Tibial artery (tissue), 4 donors: ENCODE data around the gene GTF2IRD2.
"Not testable (repeated sequence)": the region's sequence is repeated elsewhere in the genome, so short reads cannot be mapped to it uniquely, and the experiment has no call there.

ENCODE experiments used
- DNase-seq, 2 donors: peaks; one replicate each; pipeline ENCODE4 v3.0.0-alpha.2; 2019
- H3K27ac ChIP-seq, 2 donors: fragments of 200-600 bp; sonication (generic) in 1 of 2; 1 replicate in 1 of 2; 2 replicates in 1 of 2; pipeline ENCODE4 v1.5.1; 2018 to 2019; ENCODE audit warnings: mild to moderate bottlenecking in 1 of 2
- H3K27me3 ChIP-seq, 2 donors: fragments of 200-600 bp; sonication (generic) in 1 of 2; one replicate each; pipeline versions ENCODE4 v1.5.1 to v1.6.0; 2016 to 2019
- H3K36me3 ChIP-seq, 3 donors: fragments of 200-600 bp; sonication (generic) in 2 of 3; one replicate each; pipeline ENCODE4 v1.5.1; 2016 to 2019; ENCODE audit warnings: mild to moderate bottlenecking in 2 of 3
- H3K4me1 ChIP-seq, 4 donors: fragments of 200-600 bp; sonication (generic) in 2 of 4; 1 replicate in 3 of 4; 2 replicates in 1 of 4; pipeline ENCODE4 v1.5.1; 2016 to 2019
- H3K4me3 ChIP-seq, 2 donors: fragments of 200-600 bp; sonication (generic) in 1 of 2; 1 replicate in 1 of 2; 2 replicates in 1 of 2; pipeline ENCODE4 v1.5.1; 2018 to 2019; ENCODE audit warnings: mild to moderate bottlenecking in 2 of 2
- H3K9me3 ChIP-seq, 3 donors: fragments of 200-600 bp; sonication (generic) in 1 of 3; one replicate each; pipeline ENCODE4 v1.5.1; 2016 to 2019
- intact Hi-C: fragments of 100-400 bp; cut with DNase I; formaldehyde crosslinking; loops from one replicate; pipeline ENCODE4 v1.15.0; 2023; ENCODE audit warnings: low total_unique reads
- TF ChIP-seq, protein P1 (sequence below), 2 experiments: fragments of 200-600 bp in 1 of 2; fragments of 450-650 bp in 1 of 2; IDR thresholded peaks; one replicate each; pipeline ENCODE4 v1.5.1; 2017 to 2019; ENCODE audit warnings: antibody characterized with exemption in 2 of 2, mild to moderate bottlenecking in 1 of 2, moderate library complexity in 1 of 2

GTF2IRD2 gene

DNA sequence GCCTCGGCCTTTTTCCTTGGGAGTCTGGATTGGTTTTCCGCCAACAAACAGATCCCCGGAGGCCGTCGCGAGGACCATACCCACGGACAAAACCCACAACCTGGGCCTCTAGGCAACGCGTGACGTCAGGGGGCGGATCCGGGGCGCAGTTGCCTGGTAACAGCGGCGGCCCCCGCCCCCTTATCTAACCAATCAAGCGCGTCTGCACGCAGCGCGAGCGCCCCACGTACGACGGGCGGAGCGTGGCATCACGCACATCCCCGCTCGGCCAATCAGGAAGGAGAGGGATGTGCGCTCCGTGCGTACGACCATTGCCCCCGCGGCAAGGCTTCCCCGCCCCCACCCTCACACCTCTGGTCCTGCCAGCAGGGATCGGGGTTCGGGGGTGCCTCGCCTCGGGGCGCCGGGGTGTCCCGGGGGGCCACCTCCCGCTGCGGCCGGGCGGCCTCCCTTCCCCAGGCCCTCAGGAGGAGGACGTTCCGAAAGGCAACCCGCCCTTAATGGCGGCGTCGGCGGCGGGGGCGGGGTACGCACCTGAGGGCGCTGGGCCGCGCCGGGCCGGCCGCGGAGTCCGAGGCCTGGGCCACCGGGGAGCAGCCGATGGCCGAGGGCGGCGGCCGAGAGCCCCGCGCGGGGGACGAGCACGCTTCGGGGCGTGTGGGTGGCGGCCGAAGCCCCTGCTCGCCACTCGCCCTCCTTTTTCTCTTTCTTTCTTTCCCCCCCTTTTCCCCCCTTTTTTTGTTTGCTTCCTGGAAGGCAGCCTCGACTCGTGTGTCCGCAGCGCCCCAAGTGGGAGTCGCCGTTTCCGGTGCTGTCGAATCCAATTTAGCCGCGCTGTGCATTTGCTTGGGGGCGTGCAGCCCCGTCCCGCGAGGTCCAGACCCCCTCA lies at the start of gene GTF2IRD2:
GTF2IRD2 (minus strand) TSS at position 773 of the 889 bp plus-strand sequence. CDS start 15,227 bp downstream, outside the sequence.
- H3K4me3 ChIP-seq = peak within 1 kb of the TSS; percentile 50 to 57
- peak within 1 kb of the TSS; percentile 69 to 90 for H3K27ac ChIP-seq
- intact Hi-C loops, H3K4me1 ChIP-seq, H3K36me3 ChIP-seq, H3K9me3 ChIP-seq, H3K27me3 ChIP-seq: not testable (repeated sequence)
- TF ChIP-seq, protein P1, sequence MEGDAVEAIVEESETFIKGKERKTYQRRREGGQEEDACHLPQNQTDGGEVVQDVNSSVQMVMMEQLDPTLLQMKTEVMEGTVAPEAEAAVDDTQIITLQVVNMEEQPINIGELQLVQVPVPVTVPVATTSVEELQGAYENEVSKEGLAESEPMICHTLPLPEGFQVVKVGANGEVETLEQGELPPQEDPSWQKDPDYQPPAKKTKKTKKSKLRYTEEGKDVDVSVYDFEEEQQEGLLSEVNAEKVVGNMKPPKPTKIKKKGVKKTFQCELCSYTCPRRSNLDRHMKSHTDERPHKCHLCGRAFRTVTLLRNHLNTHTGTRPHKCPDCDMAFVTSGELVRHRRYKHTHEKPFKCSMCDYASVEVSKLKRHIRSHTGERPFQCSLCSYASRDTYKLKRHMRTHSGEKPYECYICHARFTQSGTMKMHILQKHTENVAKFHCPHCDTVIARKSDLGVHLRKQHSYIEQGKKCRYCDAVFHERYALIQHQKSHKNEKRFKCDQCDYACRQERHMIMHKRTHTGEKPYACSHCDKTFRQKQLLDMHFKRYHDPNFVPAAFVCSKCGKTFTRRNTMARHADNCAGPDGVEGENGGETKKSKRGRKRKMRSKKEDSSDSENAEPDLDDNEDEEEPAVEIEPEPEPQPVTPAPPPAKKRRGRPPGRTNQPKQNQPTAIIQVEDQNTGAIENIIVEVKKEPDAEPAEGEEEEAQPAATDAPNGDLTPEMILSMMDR (IDR thresholded peaks at IDR 0.05) = peak in 1 of 2 experiments; percentile 5
- peak; percentile 70 to 88 for DNase-seq

DNA sequence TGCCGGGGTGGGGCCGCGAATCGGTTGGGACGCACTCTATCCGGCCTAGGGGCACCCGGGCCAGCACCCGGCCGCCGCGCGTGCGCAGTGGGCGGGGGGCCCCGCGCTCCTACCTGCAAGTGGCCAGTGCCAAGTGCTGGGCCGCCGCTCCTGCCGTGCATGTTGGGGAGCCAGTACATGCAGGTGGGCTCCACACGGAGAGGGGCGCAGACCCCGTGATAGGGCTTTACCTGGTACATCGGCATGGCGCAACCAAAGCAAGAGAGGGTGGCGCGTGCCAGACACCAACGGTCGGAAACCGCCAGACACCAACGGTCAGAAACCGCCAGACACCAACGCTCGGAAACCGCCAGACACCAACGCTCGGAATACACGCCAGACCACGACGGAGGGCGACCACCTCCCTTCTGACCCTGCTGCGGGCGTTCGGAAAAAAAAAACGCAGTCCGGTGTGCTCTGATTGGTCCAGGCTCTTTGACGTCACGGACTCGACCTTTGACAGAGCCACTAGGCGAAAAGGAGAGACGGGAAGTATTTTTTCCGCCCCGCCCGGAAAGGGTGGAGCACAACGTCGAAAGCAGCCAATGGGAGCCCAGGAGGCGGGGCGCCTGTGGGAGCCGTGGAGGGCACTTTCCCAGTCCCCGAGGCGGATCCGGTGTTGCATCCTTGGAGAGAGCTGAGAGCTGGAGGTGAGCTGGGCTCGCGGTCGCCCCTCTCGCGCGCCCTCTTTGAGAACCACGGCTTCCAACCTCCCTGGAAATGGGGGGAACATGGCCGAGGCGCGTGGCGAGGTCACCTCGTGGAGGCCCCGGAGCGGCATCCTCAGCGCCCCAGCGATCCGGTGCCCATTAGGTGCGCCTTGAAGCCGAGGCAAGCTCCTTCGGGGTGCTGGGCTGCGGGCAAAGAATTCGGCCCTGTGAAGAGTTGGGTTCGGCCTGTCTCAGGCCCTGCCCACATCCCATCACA lies 39.0 kb upstream of the GTF2IRD2 start:
- H3K4me1 ChIP-seq, H3K27me3 ChIP-seq, intact Hi-C loops, H3K36me3 ChIP-seq, H3K9me3 ChIP-seq: not testable (repeated sequence)
- peak; percentile 87 to 88 for DNase-seq
- Histone ChIP-seq H3K4me3 (peak overlapping the region; percentile 59 to 65), H3K27ac (peak overlapping the region; percentile 78 to 79)

DNA sequence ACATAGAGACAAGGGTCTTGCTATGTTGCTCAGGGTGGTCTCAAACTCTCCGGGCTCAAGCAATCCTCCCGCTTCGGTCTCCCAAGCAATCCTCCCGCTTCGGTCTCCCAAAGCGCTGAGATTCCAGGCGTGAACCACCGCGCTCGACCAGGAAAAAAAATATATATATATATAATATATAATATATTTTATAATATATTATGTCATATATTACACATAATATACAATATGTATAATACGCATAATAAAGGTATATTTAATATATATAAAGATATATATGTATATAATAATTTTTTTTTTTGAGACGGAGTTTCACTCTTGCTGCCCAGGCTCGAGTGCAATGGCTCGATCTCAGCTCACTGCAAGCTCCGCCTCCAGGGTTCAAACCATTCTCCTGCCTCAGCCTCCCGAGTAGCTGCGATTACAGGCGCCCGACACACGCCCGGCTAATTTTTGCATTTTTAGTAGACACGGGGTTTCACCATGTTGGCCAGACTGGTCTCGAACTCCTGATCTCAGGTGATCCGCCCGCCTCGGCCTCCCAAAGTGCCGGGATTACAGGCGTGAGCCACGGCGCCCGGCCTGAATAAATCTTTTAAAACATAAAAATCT lies 38.2 kb upstream of the GTF2IRD2 start:
- intact Hi-C loops, H3K4me1 ChIP-seq, H3K9me3 ChIP-seq, H3K27ac ChIP-seq, H3K36me3 ChIP-seq, H3K27me3 ChIP-seq, DNase-seq, H3K4me3 ChIP-seq: not testable (repeated sequence)

DNA sequence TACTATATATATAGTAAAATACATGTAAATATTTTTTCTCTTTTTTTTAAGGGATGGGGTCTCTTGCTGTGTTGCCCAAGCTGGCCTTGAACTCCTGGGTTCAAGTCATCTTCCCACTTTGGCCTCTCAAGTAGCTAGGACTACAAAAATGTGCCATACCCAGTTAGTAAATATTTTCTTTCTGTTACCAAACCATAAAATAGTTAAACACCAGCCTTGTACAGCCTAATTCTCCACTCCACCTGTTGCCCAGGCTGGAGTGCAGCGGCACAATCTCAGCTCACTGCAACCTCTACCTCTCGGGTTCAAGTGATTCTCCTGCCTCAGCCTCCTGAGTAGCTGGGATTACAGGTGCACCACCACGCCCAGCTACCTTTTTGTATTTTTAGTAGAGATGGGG lies 33.9 kb upstream of the GTF2IRD2 start:
- H3K36me3 ChIP-seq, H3K27ac ChIP-seq, H3K4me3 ChIP-seq, intact Hi-C loops, H3K4me1 ChIP-seq, H3K27me3 ChIP-seq, DNase-seq, H3K9me3 ChIP-seq: not testable (repeated sequence)

DNA sequence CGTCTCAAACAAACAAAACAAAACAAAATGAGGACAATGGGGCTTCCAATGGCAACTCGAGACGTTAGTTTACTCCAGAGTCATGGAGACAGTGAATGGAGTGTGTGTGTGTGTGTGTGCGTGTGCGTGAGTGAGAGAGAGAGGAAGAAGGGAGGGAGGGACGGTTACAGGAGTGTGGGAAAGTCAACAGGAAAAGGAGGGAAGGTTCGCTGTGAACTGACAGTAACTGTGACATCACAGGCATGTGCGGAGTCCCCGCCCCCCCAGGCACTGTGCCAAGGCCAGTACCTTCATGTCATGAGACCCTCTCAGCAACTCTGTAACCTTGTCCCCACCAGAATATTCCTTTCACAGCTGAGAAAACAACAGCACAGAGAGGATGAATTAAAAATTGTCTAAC lies 30.7 kb upstream of the GTF2IRD2 start:
- H3K4me1 ChIP-seq, intact Hi-C loops, H3K27ac ChIP-seq, H3K27me3 ChIP-seq, H3K4me3 ChIP-seq, DNase-seq, H3K9me3 ChIP-seq: not testable (repeated sequence)
- peaks cover 0 to 10% (median 4%) of the 10 kb centered on the region in 3 donors for H3K36me3 ChIP-seq

DNA sequence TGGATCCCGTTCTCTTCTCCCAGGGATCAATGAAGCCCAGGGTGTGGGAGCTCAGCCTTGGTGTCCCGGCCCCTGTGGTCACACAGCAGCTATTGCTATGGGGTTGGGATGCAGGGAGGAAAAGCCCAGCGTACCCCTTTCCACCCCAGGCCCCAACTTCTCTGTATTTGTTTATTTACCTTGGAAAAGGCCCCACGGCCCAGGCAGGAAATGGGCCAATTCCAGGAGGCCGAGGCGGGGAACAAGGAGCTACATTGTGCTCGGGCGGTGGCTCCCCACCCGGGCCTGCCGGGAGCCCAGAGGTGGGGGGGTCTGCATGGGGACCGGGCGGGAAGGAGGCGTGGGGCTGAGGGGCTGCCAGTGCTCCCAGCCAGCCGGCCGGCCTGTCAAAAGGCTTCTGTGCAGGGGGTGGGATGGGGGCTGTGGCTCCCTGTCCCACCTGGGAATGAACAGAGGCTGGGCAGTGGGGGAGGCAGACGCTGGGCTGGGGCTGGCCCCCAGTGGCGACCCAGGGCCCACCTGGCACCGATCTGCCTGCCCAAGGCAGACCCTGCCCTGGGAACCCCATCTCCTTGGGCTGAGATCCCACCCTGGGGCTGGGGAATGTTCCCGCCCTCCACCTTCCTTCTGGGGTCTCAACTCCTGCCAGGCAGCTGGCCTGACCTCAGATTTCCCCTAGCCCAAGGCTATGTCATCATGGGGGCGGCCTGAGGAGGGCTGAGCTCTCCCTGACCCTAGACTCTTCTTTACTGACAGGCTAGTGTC lies 23.5 kb upstream of the GTF2IRD2 start:
- DNase-seq, H3K4me1 ChIP-seq, H3K27me3 ChIP-seq, intact Hi-C loops, H3K36me3 ChIP-seq, H3K4me3 ChIP-seq, H3K9me3 ChIP-seq: not testable (repeated sequence)
- peak overlapping the region; percentile 17 to 53 for H3K27ac ChIP-seq

DNA sequence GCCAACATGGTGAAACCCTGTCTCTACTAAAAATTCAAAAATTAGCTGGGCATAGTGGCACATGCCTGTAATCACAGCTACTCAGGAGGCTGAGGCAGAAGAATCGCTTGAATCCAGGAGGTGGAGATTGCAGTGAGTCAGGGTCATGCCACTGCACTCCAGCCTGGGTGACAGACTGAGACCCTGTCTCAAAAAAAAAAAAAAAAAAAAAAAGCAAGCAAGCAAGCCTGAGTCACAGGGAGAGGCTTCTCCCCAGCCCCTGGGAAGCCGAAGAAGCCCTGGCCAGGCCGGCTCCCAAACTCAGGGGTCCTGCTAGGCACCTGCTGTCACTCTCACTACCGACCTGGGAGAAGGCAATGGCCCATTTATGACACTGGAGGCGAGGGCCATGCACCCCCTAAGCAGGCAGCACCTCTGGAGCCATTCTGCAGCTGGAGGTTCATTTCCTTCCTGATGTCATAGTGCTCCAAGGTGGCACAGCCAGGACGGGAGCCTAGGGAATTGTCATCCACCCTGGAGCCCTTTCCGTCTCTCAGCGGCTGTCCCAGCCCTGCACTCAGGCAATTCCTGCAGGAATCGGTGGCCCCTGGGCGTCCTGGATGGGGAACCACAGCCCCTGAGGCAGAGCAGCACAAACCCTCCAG lies 22.8 kb upstream of the GTF2IRD2 start:
- H3K4me1 ChIP-seq, intact Hi-C loops, H3K36me3 ChIP-seq, H3K9me3 ChIP-seq, H3K4me3 ChIP-seq, H3K27me3 ChIP-seq, DNase-seq: not testable (repeated sequence)
- peak overlapping the region; percentile 17 to 53 for H3K27ac ChIP-seq

DNA sequence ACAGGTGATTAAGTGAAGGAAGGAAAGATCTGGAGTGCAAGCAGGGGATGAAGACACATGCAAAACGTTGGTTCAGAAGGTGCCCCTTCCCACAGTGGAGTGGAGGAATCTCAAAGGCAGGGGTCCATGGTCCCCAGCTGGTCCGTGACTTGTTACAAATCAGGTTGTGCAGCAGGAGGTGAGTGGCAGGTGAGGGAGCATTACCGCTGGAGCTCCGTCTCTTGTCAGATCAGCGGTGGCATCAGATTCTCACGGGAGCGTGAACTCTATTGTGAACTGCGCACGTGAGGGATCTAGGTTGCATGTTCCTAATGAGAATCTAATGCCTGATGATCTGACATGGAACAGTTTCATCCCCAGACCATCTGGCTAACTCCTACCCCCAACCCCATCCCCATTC lies 21.1 kb upstream of the GTF2IRD2 start:
- intact Hi-C loops, H3K4me3 ChIP-seq, H3K36me3 ChIP-seq, H3K9me3 ChIP-seq, H3K27me3 ChIP-seq, DNase-seq, H3K4me1 ChIP-seq, H3K27ac ChIP-seq: not testable (repeated sequence)

DNA sequence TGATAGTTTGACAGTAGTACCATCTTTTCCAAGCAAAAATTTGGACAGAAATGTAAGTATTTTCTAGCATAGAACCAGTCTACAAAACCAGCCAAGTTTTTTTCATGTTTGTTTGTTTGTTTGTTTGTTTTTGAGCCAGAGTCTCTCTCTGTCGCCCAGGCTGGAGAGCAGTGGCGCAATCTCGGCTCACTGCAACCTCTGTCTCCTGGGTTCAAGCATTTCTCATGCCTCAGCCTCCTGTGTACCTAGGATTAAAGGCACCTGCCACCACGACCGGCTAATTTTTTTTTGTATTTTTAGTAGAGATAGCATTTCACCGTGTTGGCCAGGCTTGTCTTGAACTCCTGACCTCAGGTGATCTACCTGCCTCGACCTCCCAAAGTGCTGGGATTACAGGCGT lies 14.4 kb upstream of the GTF2IRD2 start:
- H3K27ac ChIP-seq, H3K9me3 ChIP-seq, DNase-seq, H3K27me3 ChIP-seq, H3K4me1 ChIP-seq, H3K4me3 ChIP-seq, intact Hi-C loops, H3K36me3 ChIP-seq: not testable (repeated sequence)

DNA sequence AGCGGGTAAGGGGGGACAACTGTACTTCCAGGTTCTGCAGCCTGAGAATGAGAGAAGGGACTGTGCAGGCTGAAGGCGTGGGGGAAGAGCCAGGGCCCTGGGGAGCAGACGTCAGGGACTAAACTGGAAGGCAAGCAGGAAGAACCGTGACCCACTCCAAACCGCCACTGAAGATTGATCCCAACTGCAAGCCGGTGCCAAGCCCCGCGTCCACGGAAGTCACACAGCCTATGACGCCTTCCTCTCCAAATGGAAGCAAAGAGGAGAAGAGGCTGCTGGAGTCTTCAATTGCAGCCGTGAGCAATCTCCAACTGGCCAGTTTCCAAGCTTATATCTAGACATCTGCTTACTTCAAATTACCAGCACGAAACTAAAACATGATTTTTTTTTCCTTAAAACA lies 1.6 kb downstream of the GTF2IRD2 start:
- H3K27me3 ChIP-seq, H3K27ac ChIP-seq, H3K9me3 ChIP-seq, intact Hi-C loops, DNase-seq, H3K36me3 ChIP-seq, H3K4me1 ChIP-seq, H3K4me3 ChIP-seq: not testable (repeated sequence)

DNA sequence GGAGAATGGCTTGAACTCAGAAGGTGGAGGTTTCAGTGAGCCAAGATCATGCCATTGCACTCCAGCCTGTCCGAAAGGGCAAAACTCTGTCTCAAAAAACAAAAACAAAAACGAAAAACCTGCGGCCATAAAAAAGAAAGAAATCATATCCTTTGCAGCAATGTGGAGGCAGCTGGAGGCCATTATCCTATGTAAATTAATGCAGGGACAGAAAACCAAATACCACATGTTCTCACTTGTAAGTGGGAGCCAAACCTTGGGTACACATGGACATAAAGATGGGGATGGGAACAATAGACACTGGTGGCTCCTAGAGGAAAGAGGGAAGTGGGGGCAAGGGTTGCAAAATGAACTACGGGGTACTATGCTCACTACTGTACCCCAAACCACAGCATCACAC lies 21.0 kb downstream of the GTF2IRD2 start:
- DNase-seq, H3K27me3 ChIP-seq, H3K27ac ChIP-seq, H3K4me1 ChIP-seq, H3K36me3 ChIP-seq, H3K9me3 ChIP-seq, H3K4me3 ChIP-seq, intact Hi-C loops: not testable (repeated sequence)

DNA sequence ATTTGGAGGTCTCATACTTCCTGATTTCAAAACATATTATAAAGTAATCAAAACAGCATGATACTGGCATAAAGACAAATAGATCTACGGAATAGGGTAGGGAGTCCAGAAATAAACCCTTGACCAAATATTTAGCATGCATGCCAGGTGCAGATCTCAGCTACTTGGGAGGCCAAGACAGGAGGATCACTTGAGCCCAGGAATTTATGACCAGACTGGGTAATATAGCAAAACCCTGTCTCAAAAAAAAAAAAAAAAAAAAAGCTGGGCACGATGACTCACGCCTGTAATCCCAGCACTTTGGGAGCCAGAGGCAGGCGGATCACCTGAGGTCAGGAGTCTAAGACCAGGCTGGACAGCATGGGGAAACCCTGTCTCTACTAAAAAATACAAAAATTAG lies 21.4 kb downstream of the GTF2IRD2 start:
- H3K4me3 ChIP-seq, H3K27me3 ChIP-seq, H3K9me3 ChIP-seq, intact Hi-C loops, H3K4me1 ChIP-seq, H3K36me3 ChIP-seq, DNase-seq: not testable (repeated sequence)
- peak overlapping the region in 1 of 2 donors; percentile 30 for H3K27ac ChIP-seq
